Hepatocyte (in vitro differentiated cells): ENCODE measurements around the gene WNT3A. TPM values are rescaled to one million over a fixed set of nuclear protein-coding genes. Genes with fewer than 3 reads are reported as not detected.

Experiments
- DNase-seq: peaks from one replicate; pipeline ENCODE4 v3.0.0-alpha.2; 2016; ENCODE audit warnings: low spot score
- H2AFZ ChIP-seq: fragments of 200-600 bp; sonication (generic); 2 replicates; pipeline ENCODE4 v1.6.0; 2016; ENCODE audit warnings: antibody characterized with exemption, mild to moderate bottlenecking
- H3K27ac ChIP-seq: fragments of 200-600 bp; sonication (generic); 2 replicates; pipeline ENCODE4 v1.5.1; 2016; ENCODE audit warnings: mild to moderate bottlenecking
- H3K27me3 ChIP-seq: fragments of 200-600 bp; sonication (generic); 2 replicates; pipeline ENCODE4 v1.6.1; 2016
- H3K36me3 ChIP-seq: fragments of 200-600 bp; sonication (generic); replicated peaks from 2 replicates; pipeline ENCODE4 v1.5.1; 2016; ENCODE audit warnings: low read depth; ENCODE audit not compliant: insufficient read depth
- H3K4me1 ChIP-seq: fragments of 200-600 bp; sonication (generic); 2 replicates; pipeline ENCODE4 v1.5.1; 2016; ENCODE audit warnings: mild to moderate bottlenecking, moderate library complexity; ENCODE audit not compliant: insufficient read depth
- H3K4me2 ChIP-seq: fragments of 200-600 bp; sonication (generic); 2 replicates; pipeline ENCODE4 v1.6.0; 2016
- H3K4me3 ChIP-seq: fragments of 200-600 bp; sonication (generic); 2 replicates; pipeline ENCODE4 v1.5.1; 2016; ENCODE audit warnings: mild to moderate bottlenecking
- H3K79me2 ChIP-seq: fragments of 200-600 bp; sonication (generic); 2 replicates; pipeline ENCODE4 v1.6.0; 2017; ENCODE audit warnings: mild to moderate bottlenecking
- H3K9me2 ChIP-seq: fragments of 200-600 bp; sonication (generic); replicated peaks from 2 replicates; pipeline ENCODE4 v1.6.0; 2017; ENCODE audit warnings: mild to moderate bottlenecking; ENCODE audit not compliant: insufficient read depth
- H3K9me3 ChIP-seq: fragments of 200-600 bp; sonication (generic); 2 replicates; pipeline ENCODE4 v1.5.1; 2016; ENCODE audit warnings: low read depth, mild to moderate bottlenecking
- H4K20me1 ChIP-seq: fragments of 200-600 bp; sonication (generic); 2 replicates; pipeline ENCODE4 v1.6.0; 2016; ENCODE audit warnings: mild to moderate bottlenecking; ENCODE audit not compliant: insufficient read depth, poor library complexity, severe bottlenecking
- CTCF ChIP-seq: fragments of 200-600 bp; sonication (generic); IDR thresholded peaks from 2 replicates; pipeline ENCODE4 v1.5.1; 2016; ENCODE audit warnings: antibody characterized with exemption, mild to moderate bottlenecking; ENCODE audit not compliant: poor library complexity
- EZH2 ChIP-seq: fragments of 200-600 bp; sonication (generic); IDR thresholded peaks from 2 replicates; pipeline ENCODE4 v1.6.1; 2016; ENCODE audit warnings: antibody characterized with exemption, mild to moderate bottlenecking, borderline replicate concordance
- EZH2phosphoT487 ChIP-seq: fragments of 200-600 bp; sonication (generic); IDR thresholded peaks from one replicate; pipeline ENCODE4 v1.6.1; 2018; ENCODE audit warnings: antibody characterized with exemption, mild to moderate bottlenecking, low read depth, moderate library complexity; ENCODE audit not compliant: unreplicated experiment, severe bottlenecking
- WGBS: methylation state at CpG from one replicate; pipeline ENCODE4 v1.1.6; 2016; ENCODE audit warnings: low lambda C conversion rate; ENCODE audit errors: missing lambda C conversion rate; 5-methylcytosine and 5-hydroxymethylcytosine counted together
- polyA plus RNA-seq: library from polyadenylated mRNA; unstranded; fragments of >200 nt; fragmentation: Nextera tagmentation; extraction: Ambion mirVana; gene quantifications from 2 replicates; pipeline ENCODE4 v1.2.1, GENCODE V29; 2016
- total RNA-seq: library from RNA; depleted of rRNA; stranded (reverse); fragments of >200 nt; gene quantifications from 2 replicates; pipeline ENCODE4 v1.2.3, GENCODE V29; 2014

The WNT3A gene
- total and polyA plus RNA-seq, 2 experiments from 2014 or later = 0.03 TPM; not detected in 1

GRCh38 chr1:228084797-228085196, 78.0 kb downstream of the WNT3A start:
- TF ChIP-seq EZH2 = no peak
- no peak for TF ChIP-seq CTCF
- no peak for TF ChIP-seq EZH2phosphoT487
- no peak for DNase-seq
- no peaks in the 10 kb centered on the region for H3K27me3 ChIP-seq
- peaks cover 94% of the 10 kb centered on the region for H3K79me2 ChIP-seq
- H3K27ac ChIP-seq = peak overlapping the region; percentile 100
- H3K9me3 ChIP-seq = no peaks in the 10 kb centered on the region
- H3K4me1 ChIP-seq = peaks cover 56% of the 10 kb centered on the region
- H3K9me2 ChIP-seq = no peaks in the 10 kb centered on the region
- H4K20me1 ChIP-seq = peaks cover 67% of the 10 kb centered on the region
- H3K4me3 ChIP-seq = peak overlapping the region; percentile 84
- no peak overlapping the region for H2AFZ ChIP-seq
- H3K4me2 ChIP-seq = peak overlapping the region; percentile 98
- 37% methylated on average over 5 of the region's 5 CpGs for WGBS
- no peaks in the 10 kb centered on the region for H3K36me3 ChIP-seq

GRCh38 chr1:228085287-228085951, 78.6 kb downstream of the WNT3A start:
- Histone ChIP-seq H3K4me2 (peak overlapping the region; percentile 98), H3K36me3 (no peaks in the 10 kb centered on the region), H3K4me3 (no peak overlapping the region), H3K4me1 (peaks cover 62% of the 10 kb centered on the region), H3K79me2 (peaks cover 95% of the 10 kb centered on the region), H3K27ac (peak overlapping the region; percentile 100), H3K9me3 (no peaks in the 10 kb centered on the region), H3K9me2 (no peaks in the 10 kb centered on the region), H2AFZ (no peak overlapping the region), H3K27me3 (no peaks in the 10 kb centered on the region), H4K20me1 (peaks cover 73% of the 10 kb centered on the region)
- WGBS = 30% methylated on average over 6 of the region's 6 CpGs
- no peak for TF ChIP-seq EZH2phosphoT487
- TF ChIP-seq CTCF = no peak
- no peak for TF ChIP-seq EZH2
- peak; percentile 78 for DNase-seq

GRCh38 chr1:228087771-228088251, 81.0 kb downstream of the WNT3A start:
- Histone ChIP-seq H3K36me3 (no peaks in the 10 kb centered on the region), H3K9me3 (no peaks in the 10 kb centered on the region), H4K20me1 (peaks cover 97% of the 10 kb centered on the region), H2AFZ (no peak overlapping the region), H3K9me2 (no peaks in the 10 kb centered on the region), H3K4me1 (peaks cover 66% of the 10 kb centered on the region), H3K4me3 (no peak overlapping the region), H3K79me2 (peaks cover 100% of the 10 kb centered on the region), H3K27me3 (no peaks in the 10 kb centered on the region), H3K4me2 (peak overlapping the region; percentile 22), H3K27ac (peak overlapping the region; percentile 44)
- no peak for DNase-seq
- 81% methylated on average over 7 of the region's 7 CpGs for WGBS
- TF ChIP-seq EZH2phosphoT487 = no peak
- TF ChIP-seq EZH2 = no peak
- no peak for TF ChIP-seq CTCF
